Colonic mucosa (tissue), 4 donors: ENCODE results near the gene THY1. TPM values are rescaled to one million over a fixed set of nuclear protein-coding genes. Genes with fewer than 3 reads are reported as not detected.

ENCODE experiments used
- DNase-seq: peaks from one replicate; pipeline ENCODE4 v3.0.0-alpha.2; 2020
- H3K27ac ChIP-seq: fragments of 200-600 bp; one replicate; pipeline ENCODE4 v1.8.0; 2021
- H3K27me3 ChIP-seq: fragments of 200-600 bp; one replicate; pipeline ENCODE4 v1.8.0; 2021
- H3K36me3 ChIP-seq: fragments of 200-600 bp; one replicate; pipeline ENCODE4 v1.8.0; 2021
- H3K4me1 ChIP-seq: fragments of 200-600 bp; one replicate; pipeline ENCODE4 v1.8.0; 2021; ENCODE audit warnings: mild to moderate bottlenecking
- H3K4me3 ChIP-seq: fragments of 200-600 bp; one replicate; pipeline ENCODE4 v1.8.0; 2021
- H3K9ac ChIP-seq, 2 donors: one replicate each; pipeline ENCODE4 v1.7.0; 2013; ENCODE audit warnings: control low read depth in 2 of 2, low read depth in 2 of 2, low read length in 2 of 2
- H3K9me3 ChIP-seq: fragments of 200-600 bp; one replicate; pipeline ENCODE4 v1.8.0; 2021
- intact Hi-C: fragments of 100-400 bp; cut with DNase I; formaldehyde crosslinking; loops from one replicate; pipeline ENCODE4 v1.14.1; 2022
- total RNA-seq, 2 donors: library from RNA; stranded (reverse); fragmentation: NEBNext Ultra II Directional in 1 of 2; extraction: Animal tissue kit (Norgen Biotek cat#: 25700) in 1 of 2; gene quantifications; one replicate each; pipeline ENCODE4 v1.2.1, GENCODE V29; 2021
- TF ChIP-seq, protein P1 (sequence below): fragments of 200-600 bp; IDR thresholded peaks from one replicate; pipeline ENCODE4 v1.8.0; 2022; ENCODE audit warnings: antibody characterized with exemption, mild to moderate bottlenecking
- donor health status: healthy.
- donor health status: DM: no; HTN: no; CAD: no.
- donor health status: DM: no; HTN: no; CAD: no.

Gene THY1
- total RNA-seq, 2 donors from 2014 or later, result 6.6 to 6.9 TPM

DNA sequence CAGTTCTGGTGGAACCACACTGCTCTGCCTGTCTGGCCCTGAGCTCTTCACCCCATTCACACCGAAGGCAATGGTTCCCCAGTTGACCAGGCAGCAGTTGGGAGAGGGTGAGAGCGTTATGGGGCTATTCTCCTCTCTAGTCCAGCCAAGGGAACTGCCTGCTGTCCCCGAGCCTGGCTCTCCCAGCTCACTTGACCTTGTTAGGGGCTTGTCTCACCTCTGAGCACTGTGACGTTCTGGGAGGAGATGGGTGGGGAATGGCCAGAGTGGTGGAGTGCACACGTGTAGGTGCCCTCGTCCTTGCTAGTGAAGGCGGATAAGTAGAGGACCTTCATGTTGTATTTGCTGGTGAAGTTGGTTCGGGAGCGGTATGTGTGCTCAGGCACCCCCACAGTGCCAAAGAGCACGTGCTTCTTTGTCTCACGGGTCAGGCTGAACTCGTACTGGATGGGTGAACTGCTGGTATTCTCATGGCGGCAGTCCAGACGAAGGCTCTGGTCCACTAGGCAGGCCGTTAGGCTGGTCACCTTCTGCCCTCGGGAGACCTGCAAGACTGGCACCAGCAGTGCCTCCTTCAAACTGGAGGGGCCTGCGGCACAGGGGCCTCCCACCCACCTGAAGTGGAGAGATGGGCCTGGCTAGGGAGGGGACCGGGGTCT, 3.0 kb downstream of the THY1 start:
- DNase-seq, result no peak
- no peak overlapping the region for H3K27ac ChIP-seq

DNA sequence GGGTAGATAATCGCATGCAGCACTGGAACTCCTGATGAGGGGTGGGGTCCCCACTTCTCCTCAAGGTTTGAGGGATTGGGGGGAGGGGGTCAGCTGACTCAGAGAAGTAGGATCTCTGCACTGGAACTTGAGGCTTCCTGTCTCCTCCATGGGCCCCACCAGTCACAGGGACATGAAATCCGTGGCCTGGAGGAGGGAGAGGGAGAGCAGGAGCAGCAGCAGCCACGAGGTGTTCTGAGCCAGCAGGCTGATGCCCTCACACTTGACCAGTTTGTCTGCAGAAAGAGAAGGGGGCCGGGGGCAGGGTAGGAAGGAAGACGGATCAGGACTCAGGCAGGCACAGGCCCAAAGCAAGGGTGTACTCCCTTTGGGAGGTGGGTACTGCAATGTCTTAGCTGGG, 3.7 kb downstream of the THY1 start:
- Histone ChIP-seq H3K27me3 (peaks cover 23% of the 10 kb centered on the region), H3K4me1 (no peaks in the 10 kb centered on the region), H3K9me3 (no peaks in the 10 kb centered on the region), H3K36me3 (no peaks in the 10 kb centered on the region), H3K27ac (no peak overlapping the region), H3K4me3 (no peak overlapping the region), H3K9ac (no peak overlapping the region)
- TF ChIP-seq, protein P1, sequence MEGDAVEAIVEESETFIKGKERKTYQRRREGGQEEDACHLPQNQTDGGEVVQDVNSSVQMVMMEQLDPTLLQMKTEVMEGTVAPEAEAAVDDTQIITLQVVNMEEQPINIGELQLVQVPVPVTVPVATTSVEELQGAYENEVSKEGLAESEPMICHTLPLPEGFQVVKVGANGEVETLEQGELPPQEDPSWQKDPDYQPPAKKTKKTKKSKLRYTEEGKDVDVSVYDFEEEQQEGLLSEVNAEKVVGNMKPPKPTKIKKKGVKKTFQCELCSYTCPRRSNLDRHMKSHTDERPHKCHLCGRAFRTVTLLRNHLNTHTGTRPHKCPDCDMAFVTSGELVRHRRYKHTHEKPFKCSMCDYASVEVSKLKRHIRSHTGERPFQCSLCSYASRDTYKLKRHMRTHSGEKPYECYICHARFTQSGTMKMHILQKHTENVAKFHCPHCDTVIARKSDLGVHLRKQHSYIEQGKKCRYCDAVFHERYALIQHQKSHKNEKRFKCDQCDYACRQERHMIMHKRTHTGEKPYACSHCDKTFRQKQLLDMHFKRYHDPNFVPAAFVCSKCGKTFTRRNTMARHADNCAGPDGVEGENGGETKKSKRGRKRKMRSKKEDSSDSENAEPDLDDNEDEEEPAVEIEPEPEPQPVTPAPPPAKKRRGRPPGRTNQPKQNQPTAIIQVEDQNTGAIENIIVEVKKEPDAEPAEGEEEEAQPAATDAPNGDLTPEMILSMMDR, result no peak
- DNase-seq, result no peak
- intact Hi-C loops, result no loop called here

More for the DNA sequence above, 3.0 kb downstream of the THY1 start:
- no peaks in the 10 kb centered on the region for H3K9me3 ChIP-seq
- H3K4me3 ChIP-seq, result no peak overlapping the region
- intact Hi-C loops, result no loop called here
- no peak overlapping the region for H3K9ac ChIP-seq
- TF ChIP-seq, protein P1, result no peak
- H3K4me1 ChIP-seq, result no peaks in the 10 kb centered on the region
- H3K27me3 ChIP-seq, result peaks cover 23% of the 10 kb centered on the region
- no peaks in the 10 kb centered on the region for H3K36me3 ChIP-seq

DNA sequence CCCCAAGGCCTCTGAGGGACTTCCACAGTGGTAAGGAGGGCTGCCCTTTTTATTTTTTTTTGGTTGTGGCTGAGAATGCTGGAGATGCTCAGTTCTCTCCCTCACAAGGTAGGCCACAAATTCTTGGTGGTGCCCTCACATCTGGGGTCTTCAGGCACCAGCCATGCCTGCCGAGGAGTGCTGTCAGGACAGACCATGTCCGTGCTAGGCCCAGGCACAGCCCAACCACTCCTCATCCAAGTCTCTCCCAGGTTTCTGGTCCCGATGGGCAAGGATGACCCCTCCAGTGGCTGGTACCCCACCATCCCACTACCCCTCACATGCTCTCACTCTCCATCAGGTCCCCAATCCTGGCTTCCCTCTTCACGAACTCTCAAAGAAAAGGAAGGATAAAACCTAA, 4.2 kb downstream of the THY1 start:
- Histone ChIP-seq H3K4me1 (no peaks in the 10 kb centered on the region), H3K27me3 (peaks cover 22% of the 10 kb centered on the region), H3K4me3 (no peak overlapping the region), H3K9me3 (no peaks in the 10 kb centered on the region), H3K27ac (no peak overlapping the region), H3K9ac (no peak overlapping the region), H3K36me3 (no peaks in the 10 kb centered on the region)
- TF ChIP-seq, protein P1, result no peak
- intact Hi-C loops, result no loop called here
- no peak for DNase-seq

DNA sequence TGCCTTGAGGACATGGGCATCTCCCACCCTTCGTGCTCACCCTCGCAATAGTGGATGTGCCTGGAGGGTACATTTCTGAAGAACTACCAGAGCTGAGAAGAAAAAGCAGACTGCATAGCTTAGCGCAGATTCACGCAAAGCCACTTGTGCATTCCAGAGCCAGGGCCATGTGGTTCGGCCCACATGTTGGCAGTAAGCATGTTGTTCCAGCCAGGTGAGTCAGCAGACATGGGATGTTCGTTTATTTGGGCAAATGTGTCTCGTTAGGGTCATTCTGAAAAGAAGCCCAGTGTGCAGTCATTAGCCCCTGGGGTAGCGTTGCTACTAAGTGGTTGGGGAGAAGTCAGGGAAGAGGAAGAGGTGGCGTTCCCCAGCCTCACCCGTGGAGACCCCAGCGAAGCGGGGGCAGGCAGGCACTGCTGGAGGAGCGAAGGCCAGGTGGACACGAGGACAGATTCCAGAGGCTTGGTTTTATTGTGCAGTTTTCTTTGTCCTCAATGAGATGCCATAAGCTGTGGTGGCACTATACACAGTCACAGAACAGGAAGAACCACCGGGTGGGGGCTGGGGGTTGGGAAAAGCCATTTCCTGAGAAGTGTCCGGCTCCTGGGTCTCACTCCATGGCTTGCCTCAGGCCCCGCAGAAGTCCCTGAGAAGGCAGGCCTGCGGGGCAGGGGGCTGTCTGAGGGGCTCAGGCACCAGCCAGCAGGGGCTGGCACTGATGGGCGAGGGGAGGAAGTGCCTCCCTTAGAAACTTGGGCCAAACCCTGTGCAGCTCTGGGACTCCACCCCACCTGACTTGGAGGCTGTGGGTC, 5.0 kb downstream of the THY1 start:
- no peaks in the 10 kb centered on the region for H3K4me1 ChIP-seq
- TF ChIP-seq, protein P1, result no peak
- H3K4me3 ChIP-seq, result no peak overlapping the region
- no peak for DNase-seq
- intact Hi-C loops, result no loop called here
- no peaks in the 10 kb centered on the region for H3K36me3 ChIP-seq
- H3K27ac ChIP-seq, result no peak overlapping the region
- H3K9ac ChIP-seq, result no peak overlapping the region
- no peaks in the 10 kb centered on the region for H3K9me3 ChIP-seq
- H3K27me3 ChIP-seq, result peaks cover 15% of the 10 kb centered on the region

DNA sequence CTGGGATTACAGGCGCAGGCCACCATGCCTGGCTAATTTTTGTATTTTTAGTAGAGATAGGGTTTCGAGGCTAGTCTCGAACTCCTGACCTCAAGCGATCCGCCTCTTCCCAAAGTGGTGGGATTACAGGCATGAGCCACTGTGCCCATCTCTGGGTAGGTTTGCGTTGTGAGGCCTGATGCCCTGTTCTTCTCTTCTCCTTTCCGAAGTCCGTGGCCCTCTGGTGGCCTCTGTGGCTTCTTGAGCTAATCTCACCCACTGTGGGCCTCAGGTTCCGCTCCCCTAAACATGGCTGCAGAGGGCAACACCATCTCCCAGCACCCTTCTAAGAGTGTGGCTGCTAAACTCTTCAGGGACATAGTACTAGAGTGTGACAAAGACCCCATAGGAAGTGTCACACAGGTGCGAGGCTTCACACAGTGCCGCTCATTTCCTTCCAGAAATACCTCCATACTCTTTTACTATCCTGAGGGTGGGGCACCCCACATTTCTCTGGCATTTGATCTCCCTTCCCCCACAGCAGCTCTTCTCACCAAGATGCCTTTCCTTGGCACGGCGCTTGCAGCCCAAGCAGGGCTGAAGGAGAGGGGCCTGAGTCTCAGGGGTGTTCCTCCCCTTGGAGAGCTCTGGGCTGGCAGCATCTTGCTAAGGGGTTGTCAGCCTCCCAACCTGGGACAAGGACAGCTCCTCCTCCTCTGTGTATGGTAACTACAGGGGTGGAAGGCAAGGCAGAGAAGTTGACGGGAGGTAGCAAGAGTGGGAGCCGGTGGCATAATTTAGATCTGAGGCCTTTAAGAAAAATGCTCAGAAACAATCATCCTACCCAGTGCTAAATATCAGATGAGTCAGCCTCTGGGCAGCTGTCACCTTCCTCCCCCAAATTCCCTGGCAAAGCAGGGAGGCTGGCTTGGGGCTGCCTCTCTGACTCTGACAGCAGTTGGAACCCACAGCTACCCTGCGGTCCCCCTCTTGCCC, 6.1 kb downstream of the THY1 start:
- no peak overlapping the region for H3K9ac ChIP-seq
- H3K27me3 ChIP-seq, result peaks cover 6% of the 10 kb centered on the region
- H3K36me3 ChIP-seq, result no peaks in the 10 kb centered on the region
- H3K9me3 ChIP-seq, result no peaks in the 10 kb centered on the region
- intact Hi-C loops, result no loop called here
- H3K27ac ChIP-seq, result no peak overlapping the region
- H3K4me1 ChIP-seq, result no peaks in the 10 kb centered on the region
- DNase-seq, result no peak
- H3K4me3 ChIP-seq, result no peak overlapping the region
- TF ChIP-seq, protein P1, result no peak
